Sigmoid colon (tissue), 7 donors: ENCODE data around the gene CHDH. TPM values are rescaled to one million over a fixed set of nuclear protein-coding genes. Genes with fewer than 3 reads are reported as not detected.

Experiments
- DNase-seq: peaks from one replicate; pipeline ENCODE4 v3.0.0-alpha.2; 2019
- H3K27ac ChIP-seq, 4 donors: fragments of 200-600 bp; sonication (generic); one replicate each; pipeline ENCODE4 v1.5.1; 2016 to 2019; ENCODE audit warnings: mild to moderate bottlenecking in 1 of 4
- H3K27me3 ChIP-seq, 3 donors: fragments of 200-600 bp; sonication (generic); one replicate each; pipeline ENCODE4 v1.5.1; 2019; ENCODE audit warnings: mild to moderate bottlenecking in 1 of 3
- H3K36me3 ChIP-seq, 4 donors: fragments of 200-600 bp; sonication (generic); one replicate each; pipeline ENCODE4 v1.5.1; 2016 to 2019
- H3K4me1 ChIP-seq, 4 donors: fragments of 200-600 bp; sonication (generic); one replicate each; pipeline ENCODE4 v1.5.1; 2017 to 2019
- H3K4me3 ChIP-seq, 4 donors: fragments of 200-600 bp; sonication (generic); one replicate each; pipeline ENCODE4 v1.5.1; 2017 to 2019; ENCODE audit warnings: mild to moderate bottlenecking in 2 of 4, moderate library complexity in 1 of 4
- H3K9me3 ChIP-seq, 4 donors: fragments of 200-600 bp in 3 of 4; sonication (generic) in 3 of 4; one replicate each; pipeline versions ENCODE4 v1.5.1 to v1.6.1; 2013 to 2019
- EP300 ChIP-seq, 4 donors: sonication (generic); formaldehyde crosslinking; IDR thresholded peaks; one replicate each; pipeline ENCODE4 v1.6.1; 2017; ENCODE audit warnings: antibody characterized with exemption in 4 of 4
- POLR2A ChIP-seq, 2 donors: fragments of 450-650 bp; IDR thresholded peaks; one replicate each; pipeline ENCODE4 v1.6.1; 2016; ENCODE audit warnings: antibody characterized with exemption in 2 of 2, mild to moderate bottlenecking in 2 of 2, moderate library complexity in 2 of 2
- POLR2AphosphoS5 ChIP-seq, 4 donors: sonication (generic); formaldehyde crosslinking; IDR thresholded peaks; one replicate each; pipeline ENCODE4 v1.6.1; 2017; ENCODE audit warnings: antibody characterized with exemption in 4 of 4
- WGBS, 2 donors: extraction: QIAGEN DNeasy Blood & Tissue Kit; methylation state at CpG; one replicate each; pipeline ENCODE4 v1.1.7; 2013; 5-methylcytosine and 5-hydroxymethylcytosine counted together
- intact Hi-C: fragments of 100-400 bp; cut with DNase I; formaldehyde crosslinking; loops from one replicate; pipeline ENCODE4 v1.15.1; 2023
- polyA plus RNA-seq, 3 donors: library from polyadenylated mRNA; stranded (reverse); fragments of 200-250 nt; gene quantifications; one replicate each; pipeline ENCODE4 v1.2.3, GENCODE V29; 2013
- total RNA-seq, 4 donors: library from RNA; depleted of rRNA; stranded (reverse); fragments of >200 nt; gene quantifications; one replicate each; pipeline ENCODE4 v1.1.0, GENCODE V29; 2016
- TF ChIP-seq, protein P1 (sequence below), 4 experiments: fragments of 450-650 bp in 3 of 4; fragments of 200-600 bp in 1 of 4; IDR thresholded peaks; one replicate each; pipeline ENCODE4 v1.5.1; 2016 to 2019; ENCODE audit warnings: antibody characterized with exemption in 4 of 4, mild to moderate bottlenecking in 3 of 4, moderate library complexity in 2 of 4
- donor health status: healthy with polysubstance abuse.
- donor health status: Bipolar disorder and iron deficiency.
- donor health status: healthy.

Gene CHDH
- total and polyA plus RNA-seq, 7 donors = 1.1 to 9.5 (median 1.8) TPM

GRCh38 chr3:53846851-53847155, 584 bp upstream of the CHDH start:
- Histone ChIP-seq H3K4me3 (peak overlapping the region in 3 of 4 donors; percentile 55 to 83 (median 70)), H3K36me3 (no peaks in the 10 kb centered on the region), H3K27ac (no peak overlapping the region), H3K4me1 (peaks cover 0 to 11% (median 8%) of the 10 kb centered on the region in 4 donors), H3K27me3 (peaks cover 4 to 43% (median 30%) of the 10 kb centered on the region in 3 donors), H3K9me3 (no peaks in the 10 kb centered on the region)
- TF ChIP-seq POLR2AphosphoS5 (IDR thresholded peaks at IDR 0.05) = no peak
- TF ChIP-seq, protein P1, sequence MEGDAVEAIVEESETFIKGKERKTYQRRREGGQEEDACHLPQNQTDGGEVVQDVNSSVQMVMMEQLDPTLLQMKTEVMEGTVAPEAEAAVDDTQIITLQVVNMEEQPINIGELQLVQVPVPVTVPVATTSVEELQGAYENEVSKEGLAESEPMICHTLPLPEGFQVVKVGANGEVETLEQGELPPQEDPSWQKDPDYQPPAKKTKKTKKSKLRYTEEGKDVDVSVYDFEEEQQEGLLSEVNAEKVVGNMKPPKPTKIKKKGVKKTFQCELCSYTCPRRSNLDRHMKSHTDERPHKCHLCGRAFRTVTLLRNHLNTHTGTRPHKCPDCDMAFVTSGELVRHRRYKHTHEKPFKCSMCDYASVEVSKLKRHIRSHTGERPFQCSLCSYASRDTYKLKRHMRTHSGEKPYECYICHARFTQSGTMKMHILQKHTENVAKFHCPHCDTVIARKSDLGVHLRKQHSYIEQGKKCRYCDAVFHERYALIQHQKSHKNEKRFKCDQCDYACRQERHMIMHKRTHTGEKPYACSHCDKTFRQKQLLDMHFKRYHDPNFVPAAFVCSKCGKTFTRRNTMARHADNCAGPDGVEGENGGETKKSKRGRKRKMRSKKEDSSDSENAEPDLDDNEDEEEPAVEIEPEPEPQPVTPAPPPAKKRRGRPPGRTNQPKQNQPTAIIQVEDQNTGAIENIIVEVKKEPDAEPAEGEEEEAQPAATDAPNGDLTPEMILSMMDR (IDR thresholded peaks at IDR 0.05) = no peak
- no peak for TF ChIP-seq EP300 (IDR thresholded peaks at IDR 0.05)
- no peak for TF ChIP-seq POLR2A (IDR thresholded peaks at IDR 0.05)
- intact Hi-C loops = no loop called here
- WGBS, 2 donors = 21 to 66% methylated on average over 10 of the region's 10 CpGs
- DNase-seq = peak; percentile 56

DNA sequence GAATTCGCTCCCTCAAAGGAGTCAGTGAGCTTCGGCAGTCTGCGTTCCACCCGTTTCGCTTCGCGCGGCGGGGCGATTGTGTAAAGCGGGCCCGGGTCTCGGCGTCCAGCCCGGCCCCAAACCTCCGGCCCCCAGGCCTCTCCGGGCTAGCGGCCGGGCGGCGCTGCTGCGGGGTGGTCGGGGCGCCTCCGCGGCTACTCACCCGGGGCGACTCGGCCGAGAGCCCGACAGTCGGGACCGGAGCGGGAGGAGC, 412 bp downstream of the CHDH start:
- DNase-seq = no peak
- Histone ChIP-seq H3K27ac (peak overlapping the region; percentile 32 to 63 (median 44)), H3K27me3 (peaks cover 4 to 38% (median 30%) of the 10 kb centered on the region in 3 donors), H3K4me3 (peak overlapping the region; percentile 33 to 83 (median 62)), H3K36me3 (no peaks in the 10 kb centered on the region), H3K9me3 (no peaks in the 10 kb centered on the region), H3K4me1 (peaks cover 0 to 11% (median 8%) of the 10 kb centered on the region in 4 donors)
- WGBS, 2 donors = 0 to 1% methylated on average over 34 of the region's 34 CpGs
- intact Hi-C loops = no loop called here
- no peak for TF ChIP-seq POLR2AphosphoS5 (IDR thresholded peaks at IDR 0.05)
- TF ChIP-seq POLR2A (IDR thresholded peaks at IDR 0.05) = no peak
- no peak for TF ChIP-seq EP300 (IDR thresholded peaks at IDR 0.05)
- TF ChIP-seq, protein P1 (IDR thresholded peaks at IDR 0.05) = no peak

DNA sequence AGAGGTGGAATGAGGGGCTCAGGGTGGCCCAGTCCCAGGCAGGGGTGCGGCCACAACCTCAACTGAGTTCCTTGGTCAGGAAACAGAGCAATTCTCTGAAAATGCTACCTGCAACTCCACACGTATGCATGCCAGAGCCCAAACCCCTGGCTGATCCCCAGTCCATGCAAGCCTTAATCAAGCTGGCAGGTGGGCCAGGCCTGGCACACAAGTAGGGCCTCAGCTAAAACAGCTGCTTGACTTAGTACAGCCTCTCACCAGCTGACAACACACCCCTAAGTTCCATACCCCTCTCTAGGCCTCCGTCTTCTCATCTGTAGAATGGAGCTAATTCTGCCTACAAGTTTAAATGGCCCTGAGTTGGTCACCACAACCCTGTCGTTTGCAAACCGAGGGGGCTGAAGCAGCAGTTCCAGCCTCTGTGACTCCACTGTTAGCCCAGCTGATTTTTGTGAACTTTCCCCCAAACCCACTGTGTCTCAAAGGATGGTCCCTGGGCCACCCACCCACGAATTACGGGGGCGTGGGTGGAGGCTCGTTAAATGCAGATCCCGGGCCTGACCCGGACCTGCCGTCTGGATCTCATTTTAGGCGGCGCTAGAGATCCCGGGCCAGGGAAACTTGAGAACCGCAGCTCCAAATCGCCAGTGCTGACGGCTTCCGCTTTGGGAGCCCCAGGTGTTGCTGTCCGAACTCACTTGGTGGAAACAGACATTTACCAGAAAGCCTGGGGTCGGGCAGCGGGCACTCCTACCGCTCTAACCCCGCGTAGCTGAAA, 927 bp downstream of the CHDH start:
- intact Hi-C loops = no loop called here
- TF ChIP-seq POLR2A (IDR thresholded peaks at IDR 0.05) = no peak
- TF ChIP-seq POLR2AphosphoS5 (IDR thresholded peaks at IDR 0.05) = peak in 1 of 4 donors; percentile 18
- Histone ChIP-seq H3K4me1 (peaks cover 0 to 11% (median 8%) of the 10 kb centered on the region in 4 donors), H3K9me3 (no peaks in the 10 kb centered on the region), H3K4me3 (peak overlapping the region; percentile 33 to 83 (median 62)), H3K27ac (peak overlapping the region; percentile 32 to 63 (median 44)), H3K27me3 (peaks cover 4 to 36% (median 30%) of the 10 kb centered on the region in 3 donors), H3K36me3 (no peaks in the 10 kb centered on the region)
- WGBS, 2 donors = 4 to 14% methylated on average over 25 of the region's 25 CpGs
- peak; percentile 75 for DNase-seq

- no peaks in the 10 kb centered on the region for H3K36me3 ChIP-seq
- peaks cover 0 to 11% (median 8%) of the 10 kb centered on the region in 4 donors for H3K4me1 ChIP-seq
- intact Hi-C loops = no loop called here
- 20 to 76% methylated on average over 9 of the region's 9 CpGs for WGBS, 2 donors
- no peak for DNase-seq
- H3K4me3 ChIP-seq = no peak overlapping the region
- no peaks in the 10 kb centered on the region for H3K9me3 ChIP-seq
- H3K27ac ChIP-seq = no peak overlapping the region
- TF ChIP-seq, protein P1 (IDR thresholded peaks at IDR 0.05) = no peak
- no peak for TF ChIP-seq POLR2A (IDR thresholded peaks at IDR 0.05)
- no peak for TF ChIP-seq POLR2AphosphoS5 (IDR thresholded peaks at IDR 0.05)
- TF ChIP-seq EP300 (IDR thresholded peaks at IDR 0.05) = no peak
- H3K27me3 ChIP-seq = peaks cover 4 to 36% (median 30%) of the 10 kb centered on the region in 3 donors
Observed at GRCh38 chr3:53844262-53845102, 1.7 kb downstream of the CHDH start.
